ENCODE data around the gene NT5DC1.

- TF ChIP-seq CTCF (IDR thresholded peaks at IDR 0.05 in 2 of 3, conservative IDR thresholded peaks at IDR 0.05 in 1 of 3; ENCODE audit: control insufficient read depth in 2 of 3, extremely low read depth in 1 of 3, insufficient read depth in 1 of 3, low read depth in 3 of 3, low read length in 3 of 3) = no peak
- no peak for TF ChIP-seq POLR2AphosphoS5 (IDR thresholded peaks at IDR 0.05; ENCODE audit: low read length)
- no peak for TF ChIP-seq EGR1 (IDR thresholded peaks at IDR 0.05; ENCODE audit: borderline replicate concordance in 1 of 2, low read depth in 2 of 2, low read length in 2 of 2)
- TF ChIP-seq, protein P1, sequence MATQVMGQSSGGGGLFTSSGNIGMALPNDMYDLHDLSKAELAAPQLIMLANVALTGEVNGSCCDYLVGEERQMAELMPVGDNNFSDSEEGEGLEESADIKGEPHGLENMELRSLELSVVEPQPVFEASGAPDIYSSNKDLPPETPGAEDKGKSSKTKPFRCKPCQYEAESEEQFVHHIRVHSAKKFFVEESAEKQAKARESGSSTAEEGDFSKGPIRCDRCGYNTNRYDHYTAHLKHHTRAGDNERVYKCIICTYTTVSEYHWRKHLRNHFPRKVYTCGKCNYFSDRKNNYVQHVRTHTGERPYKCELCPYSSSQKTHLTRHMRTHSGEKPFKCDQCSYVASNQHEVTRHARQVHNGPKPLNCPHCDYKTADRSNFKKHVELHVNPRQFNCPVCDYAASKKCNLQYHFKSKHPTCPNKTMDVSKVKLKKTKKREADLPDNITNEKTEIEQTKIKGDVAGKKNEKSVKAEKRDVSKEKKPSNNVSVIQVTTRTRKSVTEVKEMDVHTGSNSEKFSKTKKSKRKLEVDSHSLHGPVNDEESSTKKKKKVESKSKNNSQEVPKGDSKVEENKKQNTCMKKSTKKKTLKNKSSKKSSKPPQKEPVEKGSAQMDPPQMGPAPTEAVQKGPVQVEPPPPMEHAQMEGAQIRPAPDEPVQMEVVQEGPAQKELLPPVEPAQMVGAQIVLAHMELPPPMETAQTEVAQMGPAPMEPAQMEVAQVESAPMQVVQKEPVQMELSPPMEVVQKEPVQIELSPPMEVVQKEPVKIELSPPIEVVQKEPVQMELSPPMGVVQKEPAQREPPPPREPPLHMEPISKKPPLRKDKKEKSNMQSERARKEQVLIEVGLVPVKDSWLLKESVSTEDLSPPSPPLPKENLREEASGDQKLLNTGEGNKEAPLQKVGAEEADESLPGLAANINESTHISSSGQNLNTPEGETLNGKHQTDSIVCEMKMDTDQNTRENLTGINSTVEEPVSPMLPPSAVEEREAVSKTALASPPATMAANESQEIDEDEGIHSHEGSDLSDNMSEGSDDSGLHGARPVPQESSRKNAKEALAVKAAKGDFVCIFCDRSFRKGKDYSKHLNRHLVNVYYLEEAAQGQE (IDR thresholded peaks at IDR 0.05; ENCODE audit: low read depth, low read length) = no peak
- no peak for TF ChIP-seq ASH2L (IDR thresholded peaks at IDR 0.05; ENCODE audit: borderline replicate concordance, low read depth)
- TF ChIP-seq CREB1 (IDR thresholded peaks at IDR 0.05; ENCODE audit: low read depth) = no peak
- TF ChIP-seq ATF2 (IDR thresholded peaks at IDR 0.05; ENCODE audit: low read length) = no peak
- TF ChIP-seq, protein P2, sequence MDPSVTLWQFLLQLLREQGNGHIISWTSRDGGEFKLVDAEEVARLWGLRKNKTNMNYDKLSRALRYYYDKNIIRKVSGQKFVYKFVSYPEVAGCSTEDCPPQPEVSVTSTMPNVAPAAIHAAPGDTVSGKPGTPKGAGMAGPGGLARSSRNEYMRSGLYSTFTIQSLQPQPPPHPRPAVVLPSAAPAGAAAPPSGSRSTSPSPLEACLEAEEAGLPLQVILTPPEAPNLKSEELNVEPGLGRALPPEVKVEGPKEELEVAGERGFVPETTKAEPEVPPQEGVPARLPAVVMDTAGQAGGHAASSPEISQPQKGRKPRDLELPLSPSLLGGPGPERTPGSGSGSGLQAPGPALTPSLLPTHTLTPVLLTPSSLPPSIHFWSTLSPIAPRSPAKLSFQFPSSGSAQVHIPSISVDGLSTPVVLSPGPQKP (IDR thresholded peaks at IDR 0.05; ENCODE audit: low read depth, low read length) = no peak
- no peak for TF ChIP-seq JUND (IDR thresholded peaks at IDR 0.05; ENCODE audit: low read depth, low read length)
- no peak for TF ChIP-seq BCL11A (IDR thresholded peaks at IDR 0.05; ENCODE audit: low read depth, low read length)
These were observed 182.0 kb downstream of the NT5DC1 start for GRCh38 chr6:116282698-116283097.

Measured in GM12878 (cell line).